ENCODE results near the gene FGF9.

Gene FGF9

GRCh38 chr13:21719463-21719862 is 48.6 kb downstream of the FGF9 start:
- DNase-seq = no peak

GRCh38 chr13:21723807-21724505 is 53.1 kb downstream of the FGF9 start:
- DNase-seq = no peak

GRCh38 chr13:21730186-21730880 is 59.5 kb downstream of the FGF9 start:
- DNase-seq = no peak

GRCh38 chr13:21733475-21734263 is 62.8 kb downstream of the FGF9 start:
- DNase-seq = no peak

GRCh38 chr13:21734961-21735360 is 64.1 kb downstream of the FGF9 start:
- no peak for DNase-seq

GRCh38 chr13:21735701-21736401 is 65.0 kb downstream of the FGF9 start:
- DNase-seq = no peak

- DNase-seq = no peak
Measured at GRCh38 chr13:21736926-21737325, 66.1 kb downstream of the FGF9 start.

- no peak for DNase-seq
Measured at GRCh38 chr13:21738630-21739029, 67.8 kb downstream of the FGF9 start.

- DNase-seq = no peak
Measured at GRCh38 chr13:21739771-21740170, 68.9 kb downstream of the FGF9 start.

GRCh38 chr13:21741396-21741979 is 70.6 kb downstream of the FGF9 start:
- no peak for DNase-seq

- no peak for DNase-seq
Measured at GRCh38 chr13:21742096-21742495, 71.2 kb downstream of the FGF9 start.

GRCh38 chr13:21744149-21744548 is 73.3 kb downstream of the FGF9 start:
- DNase-seq = no peak

- DNase-seq = no peak
Measured at GRCh38 chr13:21745307-21745706, 74.4 kb downstream of the FGF9 start.

GRCh38 chr13:21747456-21747855 is 76.6 kb downstream of the FGF9 start:
- DNase-seq = no peak

- DNase-seq = no peak
Measured at GRCh38 chr13:21748166-21748565, 77.3 kb downstream of the FGF9 start.

- DNase-seq = no peak
Measured at GRCh38 chr13:21749410-21749809, 78.5 kb downstream of the FGF9 start.

GRCh38 chr13:21752501-21752900 is 81.6 kb downstream of the FGF9 start:
- no peak for DNase-seq

- no peak for DNase-seq
Measured at GRCh38 chr13:21753117-21753729, 82.3 kb downstream of the FGF9 start.

Measured in inflammatory macrophage treated with lipopolysaccharide for 4 hours (primary cell).